Stimulated activated CD4-positive, alpha-beta T cell treated with anti-CD3 and anti-CD28 coated beads, TNF-alpha, amount 100 ng/mL, for 1 hour (primary cell): ENCODE data around the gene CENPQ.
"Not testable (repeated sequence)": the region's sequence is repeated elsewhere in the genome, so short reads cannot be mapped to it uniquely, and the experiment has no call there.

Experiments used
- DNase-seq, 3 donors: peaks; one replicate each; pipeline ENCODE4 v3.0.0-alpha.2; 2020; ENCODE audit warnings: low read depth in 3 of 3, low spot score in 1 of 3

CENPQ gene, protein sequence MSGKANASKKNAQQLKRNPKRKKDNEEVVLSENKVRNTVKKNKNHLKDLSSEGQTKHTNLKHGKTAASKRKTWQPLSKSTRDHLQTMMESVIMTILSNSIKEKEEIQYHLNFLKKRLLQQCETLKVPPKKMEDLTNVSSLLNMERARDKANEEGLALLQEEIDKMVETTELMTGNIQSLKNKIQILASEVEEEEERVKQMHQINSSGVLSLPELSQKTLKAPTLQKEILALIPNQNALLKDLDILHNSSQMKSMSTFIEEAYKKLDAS

DNA sequence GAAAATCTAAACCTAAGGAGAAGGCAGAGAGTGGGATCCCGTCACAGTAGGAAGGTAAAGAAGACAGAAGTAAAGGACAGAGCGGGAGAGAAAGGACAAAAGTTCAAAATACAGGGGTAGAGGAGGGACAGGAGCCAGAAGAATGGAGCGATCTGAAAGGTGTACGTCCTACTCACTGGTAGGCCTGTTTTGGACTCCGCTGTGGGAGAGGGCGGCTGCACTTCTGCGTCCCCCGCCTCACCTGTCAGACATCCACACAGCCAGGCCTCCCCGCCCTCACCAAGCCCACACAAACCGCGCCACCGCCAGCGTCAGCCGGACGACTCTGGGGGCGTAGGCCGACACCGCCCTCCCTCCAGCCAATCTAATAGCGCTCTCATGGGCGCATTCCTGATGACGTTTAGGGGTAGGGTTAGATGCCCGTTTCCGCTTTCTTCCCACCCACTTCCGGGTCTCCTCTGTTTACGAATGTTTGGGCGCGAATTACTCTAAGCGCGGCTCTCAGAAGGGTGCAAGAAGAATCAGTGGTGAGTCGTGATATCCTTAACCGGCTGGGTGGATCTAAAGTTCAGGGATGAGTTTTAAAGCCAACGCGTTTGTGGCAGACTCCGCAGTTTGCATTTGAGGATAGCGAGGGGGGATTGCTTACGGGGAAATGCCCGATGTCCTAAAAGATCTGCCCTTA, at the start of gene CENPQ, which contains the start of gene MMUT:
TSS of gene CENPQ (plus strand) at position 444 of the 685 bp plus-strand sequence. CDS start 6,807 bp downstream, outside the sequence.
TSS of gene MMUT (minus strand) at position 327 of the 685 bp plus-strand sequence. CDS start 3,787 bp downstream, outside the sequence.
- DNase-seq, result peak; percentile 66 to 72 (median 71)

- no peak for DNase-seq
Measured at GRCh38 chr6:49415358-49415757, 47.8 kb upstream of the CENPQ start.

DNA sequence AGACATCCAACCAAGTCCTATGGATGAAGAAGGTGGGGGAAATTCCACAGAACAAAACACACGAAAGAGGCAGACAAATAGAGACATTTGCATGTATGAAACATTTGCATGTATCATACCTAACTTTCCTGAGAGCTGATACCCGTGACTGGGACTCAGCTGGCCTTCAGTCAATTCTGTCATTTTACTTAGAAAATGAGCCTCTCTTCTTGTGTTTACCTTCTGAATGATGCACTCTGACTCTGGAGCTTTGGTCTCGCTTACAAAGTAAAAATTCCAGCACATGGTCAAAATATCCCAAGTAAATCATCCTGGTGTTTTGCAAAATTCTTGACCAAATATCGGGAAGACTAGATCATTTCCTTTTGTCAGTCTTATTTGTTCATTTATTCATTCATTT, 47.0 kb upstream of the CENPQ start:
- DNase-seq, result no peak

DNA sequence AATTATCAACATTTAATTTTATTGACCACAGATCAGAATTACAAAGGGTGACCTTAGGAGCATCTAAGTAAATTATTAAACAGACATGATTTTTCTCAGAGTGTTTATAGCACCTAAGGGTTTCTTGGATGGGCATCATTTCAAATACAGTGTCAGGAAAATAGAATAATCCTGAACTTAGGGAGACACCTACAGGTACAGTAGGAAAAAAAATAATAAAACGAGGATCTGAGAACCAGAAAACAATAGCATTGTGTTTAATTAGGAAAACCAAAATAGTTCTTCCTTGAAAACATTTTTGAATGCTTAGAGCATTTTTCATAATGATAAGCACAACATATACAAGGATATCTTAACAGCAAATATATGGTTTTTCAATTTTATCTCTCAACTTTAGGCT, 39.4 kb upstream of the CENPQ start:
- no peak for DNase-seq

DNA sequence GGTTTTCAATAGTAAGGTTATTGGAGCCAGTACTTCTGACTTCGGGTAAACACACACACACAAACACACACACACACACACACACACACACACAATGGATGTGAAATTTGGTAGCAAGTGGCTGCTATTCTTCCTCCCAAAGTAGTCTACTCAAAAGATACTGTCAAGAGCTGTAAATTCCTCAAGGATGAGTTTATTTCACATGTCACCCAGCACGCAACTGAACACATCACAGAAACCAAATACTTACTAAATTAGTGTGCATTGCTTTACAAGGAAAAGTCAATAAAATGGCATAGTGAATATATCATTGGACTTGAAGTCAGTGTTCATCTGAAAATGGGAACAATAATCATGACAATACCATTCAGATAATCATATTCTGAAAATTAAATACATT, 33.0 kb upstream of the CENPQ start:
- DNase-seq, result no peak

- DNase-seq, result no peak
Measured at GRCh38 chr6:49430866-49431265, 32.3 kb upstream of the CENPQ start.

DNA sequence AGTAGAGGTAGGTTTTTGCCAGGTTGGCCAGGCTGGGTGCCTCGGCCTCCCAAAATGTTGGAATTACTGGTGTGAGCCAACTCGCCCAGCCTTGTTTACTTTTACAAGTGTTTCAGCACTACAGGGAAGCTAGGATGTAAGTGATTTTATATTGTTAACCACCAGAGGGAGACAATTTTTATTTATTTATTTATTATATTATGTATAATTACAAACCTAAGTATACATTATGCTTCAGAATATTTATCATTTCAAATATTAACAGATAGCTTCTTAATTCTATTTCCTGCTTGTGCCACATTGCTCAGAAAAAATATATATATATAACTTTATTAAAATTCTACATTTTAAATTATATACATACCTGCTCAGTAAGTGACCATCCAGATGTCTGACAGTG, 9.9 kb upstream of the CENPQ start:
- no peak for DNase-seq

DNA sequence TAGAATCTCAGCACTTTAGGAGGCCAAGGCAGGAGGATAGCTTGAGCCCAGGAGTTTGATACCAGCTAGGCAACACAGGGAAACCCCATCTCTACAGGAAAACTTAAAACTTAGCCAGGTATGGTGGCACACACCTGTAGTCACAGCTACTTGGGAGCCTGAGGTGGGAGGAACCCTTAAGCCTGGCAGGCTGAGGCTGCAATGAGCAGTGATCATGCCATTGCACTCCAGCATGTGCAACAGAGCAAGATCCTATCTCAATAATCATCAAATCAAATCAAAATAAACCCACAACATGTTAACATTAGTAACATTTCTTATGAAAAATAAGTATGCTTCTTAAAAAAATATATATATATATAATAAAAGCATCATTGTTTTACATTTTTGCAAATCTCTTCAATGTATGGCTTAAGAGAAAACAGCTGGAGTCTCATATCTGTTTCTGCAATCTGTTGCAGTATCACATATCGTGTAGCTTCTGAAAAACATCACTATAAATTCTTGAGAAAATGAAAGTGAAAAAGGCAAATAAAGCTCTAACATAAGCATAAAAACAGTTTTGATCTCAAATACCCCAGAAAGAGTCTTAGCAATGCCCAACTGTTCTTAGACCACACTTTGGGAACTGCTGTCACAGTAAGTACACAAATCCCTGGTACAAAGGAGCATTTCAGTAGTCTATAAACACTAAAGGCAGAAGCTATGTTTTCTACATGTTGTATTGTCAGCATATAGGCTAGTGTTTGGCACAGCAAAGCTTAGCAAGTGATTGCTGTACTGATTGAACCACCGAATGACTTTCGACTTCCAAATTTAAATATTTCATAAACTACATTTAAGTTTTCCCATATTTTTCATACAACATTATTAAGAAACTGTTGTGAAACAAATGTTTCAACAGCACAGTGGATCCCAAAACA, 8.1 kb upstream of the CENPQ start:
- DNase-seq, result no peak

DNA sequence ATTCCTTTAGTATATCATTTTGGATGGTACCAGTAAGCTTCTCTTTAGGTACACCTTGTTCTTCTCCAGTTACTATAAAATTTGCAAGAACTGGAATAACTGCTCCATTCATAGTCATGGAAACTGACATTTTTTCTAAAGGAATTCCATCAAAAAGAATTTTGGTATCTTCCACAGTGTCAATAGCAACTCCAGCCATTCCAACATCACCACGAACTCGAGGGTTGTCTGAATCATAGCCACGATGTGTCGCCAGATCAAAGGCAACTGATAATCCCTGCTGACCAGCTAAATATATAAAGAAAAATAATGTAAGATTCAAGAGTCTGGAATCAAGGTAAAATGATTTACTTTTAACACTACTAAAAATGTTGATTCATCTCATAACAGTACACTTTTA, 5.4 kb upstream of the CENPQ start:
- DNase-seq, result no peak

- DNase-seq, result no peak
Measured at GRCh38 chr6:49462071-49462470, 1.1 kb upstream of the CENPQ start.

- no peak for DNase-seq
Measured at GRCh38 chr6:49462599-49462926, 607 bp upstream of the CENPQ start.

- DNase-seq, result no peak
Measured at GRCh38 chr6:49463612-49463967, 420 bp downstream of the CENPQ start.

DNA sequence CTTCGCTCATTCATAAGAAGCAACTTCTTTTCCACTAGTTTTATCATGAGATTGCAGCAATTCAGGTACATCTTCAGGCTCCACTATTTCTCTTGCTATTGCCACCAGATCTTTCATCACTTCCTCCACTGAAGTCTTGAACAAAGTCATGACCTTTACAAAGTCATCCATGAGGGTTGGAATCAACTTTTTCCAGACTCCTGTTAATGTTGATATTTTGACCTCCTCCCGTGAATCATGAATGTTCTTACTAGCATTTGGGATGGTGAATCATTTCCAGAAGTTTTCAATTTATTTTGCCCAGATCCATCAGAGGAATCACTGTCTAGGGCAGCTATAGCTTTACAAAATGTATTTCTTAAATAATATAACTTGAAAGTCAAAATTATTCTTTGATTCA, 1.5 kb downstream of the CENPQ start:
- no peak for DNase-seq

GRCh38 chr6:49468042-49468441, 4.9 kb downstream of the CENPQ start:
- no peak for DNase-seq

DNA sequence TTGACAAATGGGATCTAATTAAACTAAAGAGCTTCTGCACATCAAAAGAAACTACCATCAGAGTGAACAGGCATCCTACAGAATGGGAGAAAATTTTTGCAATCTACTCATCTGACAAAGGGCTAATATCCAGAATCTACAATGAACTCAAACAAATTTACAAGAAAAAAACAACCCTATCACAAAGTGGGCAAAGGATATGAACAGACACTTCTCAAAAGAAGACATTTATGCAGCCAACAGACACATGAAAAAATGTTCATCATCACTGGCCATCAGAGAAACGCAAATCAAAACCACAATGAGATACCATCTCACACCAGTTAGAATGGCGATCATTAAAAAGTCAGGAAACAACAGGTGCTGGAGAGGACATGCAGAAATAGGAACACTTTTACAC, 13.4 kb downstream of the CENPQ start:
- DNase-seq, result not testable (repeated sequence)

DNA sequence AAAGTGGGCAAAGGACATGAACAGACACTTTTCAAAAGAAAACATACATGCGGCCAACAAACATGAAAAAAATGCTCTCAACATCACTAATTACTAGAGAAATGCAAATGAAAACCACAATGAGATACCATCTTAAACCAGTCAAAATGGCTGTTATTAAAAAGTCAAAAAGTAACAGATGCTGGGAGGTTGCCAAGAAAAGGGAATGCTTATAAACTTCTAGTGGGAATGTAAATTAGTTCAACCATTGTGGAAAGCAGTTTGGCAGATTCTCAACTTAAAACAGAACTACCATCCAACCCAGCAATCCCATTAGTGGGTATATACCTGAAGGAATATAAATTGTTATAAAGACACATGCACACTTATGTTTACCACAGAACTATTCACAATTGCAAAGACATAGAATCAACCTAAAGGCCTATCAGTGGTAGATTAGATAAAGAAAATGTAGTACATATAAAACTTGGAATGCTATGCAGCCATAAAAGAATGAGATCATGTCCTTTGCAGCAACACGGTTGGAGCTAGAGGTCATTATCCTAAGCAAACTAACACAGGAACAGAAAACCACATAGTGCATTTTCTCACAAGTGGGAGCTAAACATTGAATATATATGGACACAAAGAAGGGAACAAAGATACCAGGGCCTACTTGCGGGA, 16.3 kb downstream of the CENPQ start:
- no peak for DNase-seq

DNA sequence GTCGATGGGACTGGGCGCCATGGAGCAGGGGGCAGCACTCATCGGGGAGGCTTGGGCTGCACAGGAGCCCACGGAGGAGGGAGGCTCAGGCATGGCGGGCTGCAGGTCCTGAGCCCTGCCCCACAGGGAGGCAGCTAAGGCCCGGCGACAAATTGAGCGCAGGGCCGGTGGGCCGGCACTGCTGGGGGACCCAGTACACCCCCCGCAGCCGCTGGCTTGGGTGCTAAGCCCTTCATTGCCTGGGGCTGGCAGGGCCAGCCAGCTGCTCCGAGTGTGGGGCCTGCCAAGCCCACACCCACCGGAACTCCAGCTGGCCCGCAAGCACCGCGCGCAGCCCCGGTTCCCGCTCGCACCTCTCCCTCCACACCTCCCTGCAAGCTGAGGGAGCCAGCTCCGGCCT, 18.7 kb downstream of the CENPQ start:
- DNase-seq, result not testable (repeated sequence)

DNA sequence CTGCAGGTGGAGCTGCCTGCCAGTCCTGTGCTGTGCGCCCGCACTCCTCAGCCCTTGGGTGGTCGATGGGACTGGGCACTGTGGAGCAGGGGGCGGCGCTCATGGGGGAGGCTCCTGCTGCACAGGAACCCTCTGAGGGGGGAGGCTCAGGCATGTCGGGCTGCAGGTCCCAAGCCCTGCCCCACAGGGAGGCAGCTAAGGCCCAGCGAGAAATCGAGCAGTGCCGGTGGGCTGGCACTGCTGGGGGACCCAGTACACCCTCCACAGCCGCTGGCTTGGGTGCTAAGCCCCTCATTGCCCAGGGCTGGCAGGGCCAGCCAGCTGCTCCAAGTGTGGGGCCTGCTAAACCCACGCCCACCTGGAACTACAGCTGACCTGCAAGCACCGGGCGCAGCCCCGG, 20.2 kb downstream of the CENPQ start:
- not testable (repeated sequence) for DNase-seq

GRCh38 chr6:49490633-49491032, 27.5 kb downstream of the CENPQ start:
- DNase-seq, result no peak

- DNase-seq, result no peak
Measured at GRCh38 chr6:49497304-49497703, 34.1 kb downstream of the CENPQ start.

DNA sequence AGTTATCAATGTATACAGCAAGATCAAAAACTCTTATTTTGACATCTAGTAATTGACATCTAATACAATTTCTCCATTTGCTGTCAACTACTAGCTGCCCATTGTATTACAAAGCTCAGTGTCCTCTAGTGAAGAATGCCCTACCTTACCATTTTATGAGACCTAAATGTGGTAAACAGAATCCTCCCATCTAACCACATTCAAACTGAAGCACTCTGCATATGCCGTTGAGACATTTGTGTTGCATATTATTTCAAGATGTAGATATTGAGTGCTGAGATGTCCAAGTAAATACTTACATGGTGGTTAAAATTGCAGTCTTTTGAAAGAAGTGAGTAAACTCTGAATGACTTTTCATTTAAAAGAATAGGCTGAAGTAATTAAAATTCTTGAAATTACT, 36.0 kb downstream of the CENPQ start:
- no peak for DNase-seq
